ENCODE measurements around the gene KCNQ1. TPM values are rescaled to one million over a fixed set of nuclear protein-coding genes. Genes with fewer than 3 reads are reported as not detected.

KCNQ1 gene
- total and polyA plus RNA-seq, 2 of the 13 experiments (the other 11 are each of a cell fraction or from before 2014, with no cell fraction given), result 0.02 to 0.08 TPM

GRCh38 chr11:2804701-2805387, 360.0 kb downstream of the KCNQ1 start:
- H3K27ac ChIP-seq (ENCODE audit: extremely low read length, insufficient read depth, low read length), result no peak overlapping the region
- ATAC-seq, result no peak
- FAIRE-seq, result no peak
- DNase-seq (ENCODE audit: low spot score), result no peak
- 27% methylated on average over 14 of the region's 19 CpGs for WGBS (ENCODE audit: low lambda C conversion rate)
- H3K9me3 ChIP-seq (ENCODE audit: low read length), result peaks cover 4% of the 10 kb centered on the region; the same call in 1 of the 2 replicates
- peaks cover 16% of the 10 kb centered on the region for H3K4me1 ChIP-seq (ENCODE audit: insufficient read depth, low read length)
- no TSS peak for BruUV-seq (replicated peaks)
- H3K27me3 ChIP-seq (ENCODE audit: control insufficient read depth in 1 of 2, insufficient read depth in 2 of 2, low read length in 2 of 2), result peaks cover 19 to 86% of the 10 kb centered on the region in 2 experiments
- no peak overlapping the region for H2AFZ ChIP-seq (ENCODE audit: low read length)
- H4K20me1 ChIP-seq (ENCODE audit: insufficient read depth, low read length), result no peaks in the 10 kb centered on the region
- in situ Hi-C loops (cut with HindIII; ENCODE audit: extremely low pct_ligation_motif_present, low pct_unique_long_range_greater_than_20kb) (no loop called here), intact Hi-C loops (cut with micrococcal nuclease; ENCODE audit: unreplicated experiment) (no loop called here)
- H3K79me2 ChIP-seq (ENCODE audit: insufficient read depth, low read length), result no peaks in the 10 kb centered on the region
- H3K36me3 ChIP-seq (replicated peaks in 1 of 2; ENCODE audit: control insufficient read depth in 1 of 2, insufficient read depth in 2 of 2, low read length in 2 of 2), result no peaks in the 10 kb centered on the region
- H3K4me2 ChIP-seq (ENCODE audit: low read depth, low read length), result peak overlapping the region; percentile 16; the same call in 1 of the 2 replicates
- H3K4me3 ChIP-seq (replicated peaks in 1 of 3; ENCODE audit: insufficient read depth in 1 of 3, low read depth in 2 of 3, low read length in 3 of 3), result no peak overlapping the region; a peak in 1 of 6 replicates
- ChIA-PET POLR2A (no interaction called here), CTCF (ENCODE audit: low intra/inter-chr PET ratio, low total read pairs) (no interaction called here)
- no peak overlapping the region for H3K9ac ChIP-seq (ENCODE audit: insufficient read depth, low read depth, low read length)
- TF ChIP-seq ZNF562 (CRISPR knock-in tag; IDR thresholded peaks at IDR 0.05; ENCODE audit: borderline replicate concordance) (no peak), HNRNPLL (IDR thresholded peaks at IDR 0.05; ENCODE audit: low read depth, low read length, poor library complexity, severe bottlenecking) (no peak), SNAPC5 (CRISPR knock-in tag; IDR thresholded peaks at IDR 0.05; ENCODE audit: borderline replicate concordance) (no peak), FOXA3 (CRISPR knock-in tag; IDR thresholded peaks at IDR 0.05) (no peak), XRCC5 (optimal IDR thresholded peaks at IDR 0.05; ENCODE audit: low read length) (peak; percentile 11), ZNF333 (CRISPR knock-in tag; IDR thresholded peaks at IDR 0.05; ENCODE audit: borderline replicate concordance) (no peak), ZNF580 (CRISPR knock-in tag; IDR thresholded peaks at IDR 0.05; ENCODE audit: borderline replicate concordance, low read depth) (no peak), HINFP (CRISPR knock-in tag; IDR thresholded peaks at IDR 0.05; ENCODE audit: low read depth) (no peak), HDAC1 (CRISPR knock-in tag; IDR thresholded peaks at IDR 0.05) (0 out of 2 replicates have a peak, but pooled peaks have one; percentile 25), SAFB2 (CRISPR knock-in tag; IDR thresholded peaks at IDR 0.05; ENCODE audit: borderline replicate concordance, low read depth) (no peak), CSRNP2 (CRISPR knock-in tag; conservative IDR thresholded peaks at IDR 0.05; ENCODE audit: low read depth) (no peak), ZNF550 (CRISPR knock-in tag; IDR thresholded peaks at IDR 0.05; ENCODE audit: borderline replicate concordance) (no peak), ZBTB39 (CRISPR knock-in tag; IDR thresholded peaks at IDR 0.05) (no peak), NONO (IDR thresholded peaks at IDR 0.05) (no peak), NONO (CRISPR knock-in tag; conservative IDR thresholded peaks at IDR 0.05) (no peak), ATF7 (IDR thresholded peaks at IDR 0.05) (no peak), ATF7 (CRISPR knock-in tag; IDR thresholded peaks at IDR 0.05) (no peak), ZNF501 (CRISPR knock-in tag; IDR thresholded peaks at IDR 0.05) (no peak), ZFP37 (CRISPR knock-in tag; IDR thresholded peaks at IDR 0.05; ENCODE audit: borderline replicate concordance) (no peak), RCOR2 (CRISPR knock-in tag; IDR thresholded peaks at IDR 0.05) (no peak)

All from HepG2 (cell line).